Measurements from ENCODE around the gene TMEM187.

- TF ChIP-seq CTCF (IDR thresholded peaks at IDR 0.05) = no peak
- no peak for TF ChIP-seq ZFX (IDR thresholded peaks at IDR 0.05; ENCODE audit: borderline replicate concordance)
Observed at GRCh38 chrX:153937056-153937455, 35.5 kb upstream of the TMEM187 start.

Data from 22Rv1 (cell line).